ENCODE data around the gene INCA1. TPM values are rescaled to one million over a fixed set of nuclear protein-coding genes. Genes with fewer than 3 reads are reported as not detected.
A peak's percentile ranks its signal among the peaks of the same experiment; 100 is the strongest.

The INCA1 gene, protein sequence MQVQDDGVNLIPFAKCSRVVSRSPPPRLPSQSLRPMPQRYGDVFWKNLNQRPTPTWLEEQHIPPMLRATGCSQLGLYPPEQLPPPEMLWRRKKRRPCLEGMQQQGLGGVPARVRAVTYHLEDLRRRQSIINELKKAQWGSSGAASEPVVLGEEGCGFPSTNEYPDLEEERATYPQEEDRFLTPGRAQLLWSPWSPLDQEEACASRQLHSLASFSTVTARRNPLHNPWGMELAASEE
- 1.3 and 1.5 TPM in 2 replicates for total RNA-seq (2021)
- long read RNA-seq, partial matches to known transcripts = 0 of 1 reads
- long read RNA-seq, other reads (novel, unspliced or antisense) = 1 of 1 reads

GRCh38 chr17:4997302-4998026 lies at the start of gene INCA1, which contains the start of gene KIF1C:
TSS of gene INCA1 (minus strand) at chr17:4997522. CDS start at chr17:4994437, 3,085 bp downstream.
TSS of gene KIF1C (plus strand) at chr17:4997950. CDS start at chr17:5000247, 2,297 bp downstream.
- Histone ChIP-seq H3K27me3 (ENCODE audit: insufficient read depth, low read length) (no peaks in the 10 kb centered on the region; the same call in 1 of the 2 replicates), H2BK20ac (ENCODE audit: low read depth, low read length, poor library complexity, severe bottlenecking) (no peak within 1 kb of the TSS), H3K14ac (ENCODE audit: insufficient read depth, low read length) (peak within 1 kb of the TSS; percentile 83), H3K79me1 (ENCODE audit: insufficient read depth, low read depth, low read length, poor library complexity, severe bottlenecking) (peaks cover 8% of the 10 kb centered on the region), H3K4me2 (ENCODE audit: insufficient read depth, insufficient read length, low read length) (peak within 1 kb of the TSS; percentile 95), H2BK120ac (ENCODE audit: low read depth, low read length, poor library complexity, severe bottlenecking) (no peak within 1 kb of the TSS), H4K8ac (replicated peaks; ENCODE audit: insufficient read length, low read depth, low read length) (no peak within 1 kb of the TSS), H3K9ac (ENCODE audit: extremely low read depth, insufficient read length, low read length) (peak within 1 kb of the TSS; percentile 48), H4K5ac (ENCODE audit: insufficient read length, low read depth, low read length) (no peak within 1 kb of the TSS), H3K4ac (ENCODE audit: low read depth, low read length) (no peak within 1 kb of the TSS), H2AFZ (ENCODE audit: low read length) (no peak within 1 kb of the TSS), H2BK12ac (ENCODE audit: insufficient read length, low read depth, low read length) (no peak within 1 kb of the TSS), H3K56ac (ENCODE audit: insufficient read length, low read depth, low read length) (no peak within 1 kb of the TSS), H2AK5ac (ENCODE audit: insufficient read length, low read length) (no peak within 1 kb of the TSS), H3K27ac (ENCODE audit: insufficient read length, low read depth, low read length) (no peak within 1 kb of the TSS), H2BK15ac (ENCODE audit: low read depth, low read length) (no peak within 1 kb of the TSS), H3K79me2 (ENCODE audit: insufficient read depth, low read length) (peaks cover 4% of the 10 kb centered on the region; the same call in 1 of the 2 replicates), H3K18ac (ENCODE audit: insufficient read length, low read depth, low read length) (peak within 1 kb of the TSS; percentile 87), H3T11ph (ENCODE audit: low read length) (no peak within 1 kb of the TSS), H3K23ac (ENCODE audit: insufficient read length, low read depth, low read length) (no peak within 1 kb of the TSS), H3K4me1 (ENCODE audit: insufficient read depth, low read length) (peaks cover 2% of the 10 kb centered on the region), H4K91ac (ENCODE audit: insufficient read length, low read depth, low read length) (no peak within 1 kb of the TSS), H3K9me3 (ENCODE audit: control insufficient read depth, low read depth, low read length) (no peaks in the 10 kb centered on the region), H2BK5ac (ENCODE audit: insufficient read length, low read length) (no peak within 1 kb of the TSS), H4K20me1 (ENCODE audit: control insufficient read depth, insufficient read depth, insufficient read length) (no peaks in the 10 kb centered on the region), H3K23me2 (ENCODE audit: insufficient read length, low read depth, low read length, poor library complexity, severe bottlenecking) (peaks cover 14% of the 10 kb centered on the region)
- H3K4me3 Mint-ChIP-seq = peak within 1 kb of the TSS; percentile 88 to 92
- peaks cover 14 to 21% (median 20%) of the 10 kb centered on the region in 3 experiments for H3K36me3 Mint-ChIP-seq (ENCODE audit: insufficient read depth in 1 of 3, low read depth in 3 of 3)
- H3K27me3 Mint-ChIP-seq (ENCODE audit: low read depth) = peaks cover 29% of the 10 kb centered on the region
- H3K27ac Mint-ChIP-seq = peak within 1 kb of the TSS in 1 of 3 experiments; percentile 67; a peak in 2 of 7 replicates
- WGBS (ENCODE audit: extremely low coverage, insufficient read length, low lambda C conversion rate) = no CpG with 5 or more reads among the region's 93 CpGs
- DNase-seq = peak; percentile 95
- no peak for TF ChIP-seq CTCF (conservative IDR thresholded peaks at IDR 0.05)
- H3K9me3 Mint-ChIP-seq = no peaks in the 10 kb centered on the region
- H3K4me1 Mint-ChIP-seq = peaks cover 12 to 20% of the 10 kb centered on the region in 2 experiments

Data from H9 (cell line).